Suppressor macrophage treated with lipopolysaccharide for 4 hours (primary cell): ENCODE data around the gene RNF180.
"Not testable (repeated sequence)": the region's sequence is repeated elsewhere in the genome, so short reads cannot be mapped to it uniquely, and the experiment has no call there.

Experiments
- DNase-seq: peaks from one replicate; pipeline ENCODE4 v3.0.0-alpha.2; 2020

RNF180 gene

DNA sequence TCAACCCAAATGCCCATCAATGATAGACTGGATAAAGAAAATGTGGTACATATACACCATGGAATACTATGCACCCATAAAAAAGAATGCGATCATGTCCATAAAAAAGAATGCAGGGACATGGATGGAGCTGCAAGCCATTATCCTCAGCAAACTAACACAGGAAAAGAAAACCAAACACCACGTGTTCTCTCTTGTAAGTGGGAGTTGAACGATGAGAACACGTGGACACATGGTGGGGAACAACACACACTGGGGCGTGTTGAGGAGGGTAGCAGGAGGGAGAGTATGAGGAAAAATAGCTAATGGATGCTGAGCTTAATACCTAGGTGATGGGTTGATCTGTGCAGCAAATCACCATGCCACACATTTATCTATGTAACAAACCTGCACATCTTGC lies 233.1 kb downstream of the RNF180 start:
- DNase-seq: not testable (repeated sequence)

DNA sequence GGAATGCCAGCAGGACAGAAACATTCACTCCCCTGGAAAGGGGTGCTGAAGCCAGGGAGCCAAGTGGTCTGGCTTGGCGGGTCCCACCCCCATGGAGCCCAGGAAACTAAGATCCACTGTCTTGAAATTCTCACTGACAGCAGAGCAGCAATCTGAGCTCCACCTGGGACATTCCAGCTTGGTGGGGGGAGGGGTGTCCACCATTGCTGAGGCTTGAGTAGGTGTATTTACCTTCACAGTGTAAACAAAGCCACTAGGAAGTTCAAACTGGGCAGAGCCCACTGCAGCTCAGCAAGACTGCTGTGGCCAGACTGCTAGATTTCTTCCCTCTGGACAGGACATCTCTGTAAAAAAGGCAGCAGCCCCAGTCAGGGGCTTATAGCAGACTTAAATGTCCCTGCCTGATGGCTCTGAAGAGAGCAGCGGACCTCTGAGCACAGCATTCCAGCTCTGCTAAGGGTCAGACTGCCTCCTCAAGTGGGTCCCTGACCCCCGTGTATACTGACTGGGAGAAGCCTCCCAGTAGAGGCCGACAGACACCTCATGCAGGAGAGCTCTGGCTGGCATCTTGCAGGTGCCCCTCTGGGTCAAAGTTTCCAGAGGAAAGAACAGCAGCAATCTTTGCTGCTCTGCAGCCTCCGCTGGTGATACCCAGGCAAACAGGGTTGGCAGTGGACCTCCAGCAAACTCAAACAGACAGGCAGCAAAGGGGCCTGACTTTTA lies 241.6 kb downstream of the RNF180 start:
- not testable (repeated sequence) for DNase-seq

DNA sequence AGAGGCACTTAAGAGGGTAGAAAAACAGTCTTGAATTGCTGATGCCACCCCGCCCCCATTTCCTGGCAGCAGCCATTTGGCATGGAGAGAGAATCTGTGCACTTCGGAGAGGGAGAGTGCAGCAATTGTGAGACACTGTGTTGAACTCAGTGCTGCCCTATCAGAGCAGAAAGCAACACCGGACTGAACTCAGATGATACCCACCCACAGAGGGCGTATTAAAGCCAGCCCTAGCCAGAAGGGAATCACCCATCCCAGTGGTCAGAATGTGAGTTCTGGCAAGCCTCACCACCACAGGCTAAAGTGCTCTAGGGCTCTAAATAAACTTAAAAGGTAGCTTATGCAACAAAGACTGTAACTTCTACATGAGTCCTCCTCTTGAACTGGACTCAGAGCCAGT lies 251.7 kb downstream of the RNF180 start:
- no peak for DNase-seq

DNA sequence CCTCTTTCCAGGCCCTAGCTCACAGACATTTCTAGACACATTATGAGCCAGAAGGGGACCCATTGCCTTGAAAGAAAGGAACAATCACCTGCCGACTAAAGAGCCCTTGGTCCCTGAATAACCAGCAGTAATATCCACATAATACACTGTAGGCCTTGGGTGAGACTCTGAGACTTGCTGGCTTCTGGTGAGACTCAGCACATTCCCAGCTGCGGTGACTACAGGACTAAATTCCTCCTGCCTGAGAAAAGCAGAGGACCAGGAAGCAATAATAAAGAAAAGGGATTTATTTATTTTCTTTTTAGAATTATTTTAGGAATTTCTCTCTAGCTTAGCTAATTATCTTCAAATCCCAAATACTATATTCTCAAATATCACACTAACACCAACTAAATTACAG lies 252.4 kb downstream of the RNF180 start:
- no peak for DNase-seq
